Muscle layer of duodenum (tissue), 2 donors: ENCODE data around the gene MICAL3.

Source experiments
- H3K27ac ChIP-seq: one replicate; pipeline ENCODE4 v1.7.0; 2013; ENCODE audit warnings: mild to moderate bottlenecking, low read length
- H3K27me3 ChIP-seq: one replicate; pipeline ENCODE4 v1.7.0; 2013; ENCODE audit warnings: low read depth, mild to moderate bottlenecking, control low read depth, low read length
- H3K36me3 ChIP-seq, 2 donors: one replicate each; pipeline ENCODE4 v1.7.0; 2013; ENCODE audit warnings: low read length in 2 of 2, control low read depth in 1 of 2, mild to moderate bottlenecking in 1 of 2; ENCODE audit not compliant: insufficient read depth in 2 of 2, control insufficient read depth in 1 of 2
- H3K4me1 ChIP-seq, 2 donors: one replicate each; pipeline ENCODE4 v1.7.0; 2013; ENCODE audit warnings: low read length in 2 of 2, mild to moderate bottlenecking in 2 of 2, control low read depth in 1 of 2, moderate library complexity in 1 of 2; ENCODE audit not compliant: insufficient read depth in 2 of 2, control insufficient read depth in 1 of 2
- H3K4me3 ChIP-seq, 2 donors: one replicate each; pipeline ENCODE4 v1.7.0; 2013; ENCODE audit warnings: low read length in 2 of 2, low read depth in 1 of 2, mild to moderate bottlenecking in 1 of 2
- H3K9me3 ChIP-seq, 2 donors: one replicate each; pipeline ENCODE4 v1.7.0; 2013; ENCODE audit warnings: low read length in 2 of 2, control low read depth in 1 of 2, mild to moderate bottlenecking in 1 of 2; ENCODE audit not compliant: control insufficient read depth in 1 of 2
- donor health status: healthy.

Gene MICAL3

DNA sequence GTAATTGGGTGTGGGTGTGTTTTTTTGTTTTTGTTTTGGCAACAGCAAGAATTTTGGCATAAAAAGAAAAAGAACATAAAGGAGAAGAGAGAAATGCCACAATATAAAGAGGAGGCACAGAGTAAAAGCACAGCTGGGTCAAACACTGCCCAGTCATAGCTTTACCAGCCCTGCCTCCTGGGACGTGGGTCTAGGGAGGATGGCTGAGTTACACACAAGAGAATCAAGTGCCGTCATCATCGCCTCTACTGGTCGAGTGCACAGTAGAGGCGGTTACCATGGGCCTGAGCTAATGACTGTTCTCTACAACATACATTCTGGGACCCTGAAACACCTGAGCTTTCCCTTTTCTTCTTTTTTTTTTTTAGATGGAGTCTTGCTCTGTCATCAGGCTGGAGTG is 162.5 kb downstream of the MICAL3 start:
- Histone ChIP-seq H3K4me1 (peaks cover 4 to 8% of the 10 kb centered on the region in 2 donors), H3K9me3 (no peaks in the 10 kb centered on the region), H3K27ac (no peak overlapping the region), H3K36me3 (peaks cover 29 to 38% of the 10 kb centered on the region in 2 donors), H3K27me3 (no peaks in the 10 kb centered on the region), H3K4me3 (no peak overlapping the region)

DNA sequence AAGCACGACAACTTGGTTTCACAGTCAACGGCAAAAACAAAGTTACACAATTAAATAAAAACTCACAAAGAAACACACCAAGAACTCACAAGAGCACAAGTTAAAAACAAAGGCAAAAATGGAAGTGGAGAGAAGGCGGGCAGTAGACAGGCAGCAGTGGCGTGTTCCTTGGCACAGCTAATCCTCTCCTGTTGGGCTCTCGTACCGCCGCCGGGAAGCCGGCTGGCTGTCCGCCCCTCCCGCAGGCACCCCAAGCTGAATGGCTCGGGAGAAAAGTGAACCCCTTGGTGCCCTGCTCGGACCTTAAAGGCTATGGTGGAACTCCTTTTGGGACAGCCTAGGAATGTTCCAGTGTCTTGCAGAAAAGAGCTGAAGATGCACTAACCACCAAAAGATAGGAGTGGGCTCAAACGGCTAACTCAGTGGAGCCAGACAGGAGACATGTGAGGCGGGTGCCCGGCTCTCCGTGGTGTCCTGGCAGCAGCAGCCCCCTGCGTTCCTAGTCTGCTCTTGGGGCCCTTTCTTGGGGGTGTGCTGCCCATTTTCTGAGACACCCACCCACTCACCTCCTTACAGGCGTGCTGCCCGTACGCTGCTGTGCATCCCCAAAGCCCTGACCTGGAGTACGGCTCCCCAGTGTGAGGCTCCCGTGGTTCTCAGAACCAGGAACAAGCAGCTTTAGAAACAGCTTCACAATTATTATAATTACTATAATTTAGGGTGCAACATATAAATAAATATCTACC is 164.0 kb downstream of the MICAL3 start:
- peaks cover 26 to 29% of the 10 kb centered on the region in 2 donors for H3K36me3 ChIP-seq
- no peak overlapping the region for H3K4me3 ChIP-seq
- no peaks in the 10 kb centered on the region for H3K27me3 ChIP-seq
- H3K27ac ChIP-seq, result peak overlapping the region; percentile 70
- H3K9me3 ChIP-seq, result no peaks in the 10 kb centered on the region
- peaks cover 4 to 12% of the 10 kb centered on the region in 2 donors for H3K4me1 ChIP-seq

DNA sequence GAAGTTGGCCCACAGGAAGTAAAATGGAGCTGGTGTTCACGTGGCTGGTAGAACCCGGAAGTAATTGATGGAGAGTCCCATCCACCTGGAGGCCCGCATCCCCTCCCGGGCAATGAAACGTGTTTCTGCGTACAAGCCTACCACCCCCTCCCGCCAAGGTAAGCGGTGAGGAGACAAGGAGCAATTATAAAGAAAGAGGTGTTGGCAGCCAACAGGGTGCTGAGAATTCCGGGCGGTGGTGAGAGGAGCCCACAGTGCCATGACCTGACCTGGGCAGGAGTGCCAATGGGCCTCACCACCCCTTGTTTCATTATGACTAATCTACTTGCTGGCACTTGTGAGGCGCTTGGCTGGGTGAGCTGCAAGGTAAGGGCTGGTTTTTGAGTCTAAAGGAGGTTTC is 166.3 kb downstream of the MICAL3 start:
- no peaks in the 10 kb centered on the region for H3K9me3 ChIP-seq
- H3K4me1 ChIP-seq, result peaks cover 4 to 18% of the 10 kb centered on the region in 2 donors
- peaks cover 9 to 11% of the 10 kb centered on the region in 2 donors for H3K36me3 ChIP-seq
- H3K4me3 ChIP-seq, result no peak overlapping the region
- peak overlapping the region; percentile 57 for H3K27ac ChIP-seq
- H3K27me3 ChIP-seq, result no peaks in the 10 kb centered on the region

DNA sequence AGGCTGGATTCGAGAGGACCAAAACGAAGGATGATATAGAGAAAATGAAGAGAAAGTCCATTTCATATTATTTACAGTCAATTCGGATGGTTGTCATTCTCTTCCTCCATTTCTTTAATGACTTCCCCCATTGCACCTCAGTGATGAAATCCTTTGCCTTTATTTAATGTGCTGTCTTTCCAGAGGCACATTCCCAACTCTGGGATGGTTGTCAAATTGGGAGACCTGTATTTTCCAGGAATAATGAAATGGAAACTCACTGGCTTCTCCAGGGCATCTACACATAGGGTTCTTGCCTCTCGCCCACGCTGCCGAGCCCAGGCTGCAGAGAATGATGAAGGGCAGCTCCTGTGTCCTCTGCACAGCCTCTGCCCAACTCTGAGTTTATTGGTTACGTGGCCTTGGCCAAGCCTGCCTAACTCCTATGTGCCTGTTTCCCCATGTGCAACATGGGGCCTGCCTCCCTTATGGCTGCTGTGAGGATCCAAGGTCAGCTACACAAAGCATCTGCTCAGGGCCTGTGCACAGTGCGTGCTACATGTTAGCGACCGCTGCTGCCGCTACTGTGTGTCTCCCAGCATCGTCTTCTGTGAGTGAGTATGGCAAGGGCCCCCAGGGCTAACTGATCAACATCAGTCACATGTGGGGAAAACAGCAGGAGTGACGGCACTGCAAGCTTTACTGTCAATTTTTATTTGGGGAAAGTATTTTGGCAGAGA is 168.6 kb downstream of the MICAL3 start:
- Histone ChIP-seq H3K4me1 (peaks cover 4 to 28% of the 10 kb centered on the region in 2 donors), H3K36me3 (peaks cover 0 to 4% of the 10 kb centered on the region in 2 donors), H3K27ac (no peak overlapping the region), H3K4me3 (no peak overlapping the region), H3K9me3 (no peaks in the 10 kb centered on the region), H3K27me3 (no peaks in the 10 kb centered on the region)

DNA sequence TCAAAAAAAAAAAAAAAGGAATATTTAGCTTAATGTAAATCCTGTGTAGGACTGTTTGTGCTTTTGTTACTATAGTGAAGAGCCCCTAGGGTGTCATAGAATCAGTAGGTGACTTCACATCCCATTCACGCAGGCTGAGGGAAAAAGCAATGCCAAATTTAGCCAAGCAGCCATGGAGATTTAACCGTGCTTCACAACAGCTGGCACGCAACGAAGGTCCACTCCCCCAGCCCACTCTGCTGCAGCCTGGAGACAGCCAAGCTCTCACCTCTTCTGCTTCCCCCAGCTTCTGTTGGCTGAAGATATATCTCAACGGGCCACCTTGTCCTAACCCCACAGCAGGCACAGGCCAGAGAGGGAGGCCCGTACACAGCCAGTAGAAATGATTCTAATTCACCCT is 171.3 kb downstream of the MICAL3 start:
- peak overlapping the region; percentile 50 for H3K27ac ChIP-seq

DNA sequence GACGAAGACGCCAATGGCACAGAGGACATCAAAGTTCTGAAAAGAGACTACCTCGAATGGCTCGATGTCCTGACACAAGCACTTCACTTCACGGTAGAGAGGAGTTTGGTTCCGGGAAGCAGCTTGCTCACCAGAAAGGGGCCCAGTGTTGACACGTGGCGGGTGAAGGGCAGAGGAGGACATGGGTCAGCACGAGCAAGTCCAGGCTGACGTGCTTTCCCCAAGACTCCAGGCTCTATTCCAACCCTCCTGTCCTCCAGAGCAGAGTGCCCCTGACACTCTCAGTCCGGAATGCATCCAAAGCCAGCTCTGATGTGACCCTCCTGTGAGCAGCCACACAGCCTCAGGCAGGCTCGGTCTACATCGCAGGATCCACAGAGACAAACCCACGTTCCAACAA is 172.6 kb downstream of the MICAL3 start:
- no peaks in the 10 kb centered on the region for H3K27me3 ChIP-seq
- peaks cover 0 to 29% of the 10 kb centered on the region in 2 donors for H3K4me1 ChIP-seq
- no peak overlapping the region for H3K4me3 ChIP-seq
- H3K36me3 ChIP-seq, result peaks cover 0 to 4% of the 10 kb centered on the region in 2 donors
- peak overlapping the region; percentile 18 for H3K27ac ChIP-seq
- no peaks in the 10 kb centered on the region for H3K9me3 ChIP-seq

More for the DNA sequence above, 171.3 kb downstream of the MICAL3 start:
- H3K36me3 ChIP-seq, result peaks cover 0 to 4% of the 10 kb centered on the region in 2 donors
- no peaks in the 10 kb centered on the region for H3K9me3 ChIP-seq
- H3K4me3 ChIP-seq, result no peak overlapping the region
- peaks cover 0 to 20% of the 10 kb centered on the region in 2 donors for H3K4me1 ChIP-seq
- H3K27me3 ChIP-seq, result no peaks in the 10 kb centered on the region

DNA sequence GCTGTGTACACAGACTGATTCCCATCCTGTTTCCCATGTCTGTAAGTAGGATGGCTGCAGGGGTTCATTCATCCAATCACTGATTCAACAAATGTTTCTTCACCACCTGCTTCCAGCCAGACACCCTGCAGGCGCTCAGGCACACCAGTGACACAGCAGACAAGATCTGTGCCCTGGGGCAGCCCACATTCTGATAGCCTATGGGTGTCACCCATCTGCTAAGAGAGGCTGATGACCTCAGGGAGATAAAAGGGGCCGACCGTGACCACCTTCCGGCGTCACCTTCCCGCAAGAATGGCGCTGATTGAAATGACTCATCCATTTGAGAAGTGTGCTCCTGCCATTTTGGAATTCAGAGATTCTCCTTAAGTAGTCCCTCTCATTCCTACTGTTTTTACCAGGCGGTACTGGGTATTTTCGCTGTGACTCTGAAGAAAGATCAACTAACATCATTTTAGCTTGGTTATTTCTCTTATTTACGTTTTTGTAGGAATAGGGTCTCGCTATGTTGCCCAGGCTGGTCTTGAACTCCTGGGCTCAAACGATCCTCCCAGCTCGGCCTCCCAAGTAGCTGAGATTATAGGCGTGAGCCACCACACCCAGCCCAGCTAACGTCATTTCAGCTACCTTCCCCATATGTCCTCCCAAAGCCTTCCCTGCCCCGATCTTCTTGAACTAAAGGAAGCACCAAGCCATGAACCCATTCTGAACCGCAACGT is 176.8 kb downstream of the MICAL3 start:
- no peaks in the 10 kb centered on the region for H3K36me3 ChIP-seq
- H3K4me3 ChIP-seq, result peak overlapping the region in 1 of 2 donors; percentile 19
- no peaks in the 10 kb centered on the region for H3K9me3 ChIP-seq
- H3K27ac ChIP-seq, result peak overlapping the region; percentile 58
- no peaks in the 10 kb centered on the region for H3K27me3 ChIP-seq
- peaks cover 0 to 41% of the 10 kb centered on the region in 2 donors for H3K4me1 ChIP-seq

DNA sequence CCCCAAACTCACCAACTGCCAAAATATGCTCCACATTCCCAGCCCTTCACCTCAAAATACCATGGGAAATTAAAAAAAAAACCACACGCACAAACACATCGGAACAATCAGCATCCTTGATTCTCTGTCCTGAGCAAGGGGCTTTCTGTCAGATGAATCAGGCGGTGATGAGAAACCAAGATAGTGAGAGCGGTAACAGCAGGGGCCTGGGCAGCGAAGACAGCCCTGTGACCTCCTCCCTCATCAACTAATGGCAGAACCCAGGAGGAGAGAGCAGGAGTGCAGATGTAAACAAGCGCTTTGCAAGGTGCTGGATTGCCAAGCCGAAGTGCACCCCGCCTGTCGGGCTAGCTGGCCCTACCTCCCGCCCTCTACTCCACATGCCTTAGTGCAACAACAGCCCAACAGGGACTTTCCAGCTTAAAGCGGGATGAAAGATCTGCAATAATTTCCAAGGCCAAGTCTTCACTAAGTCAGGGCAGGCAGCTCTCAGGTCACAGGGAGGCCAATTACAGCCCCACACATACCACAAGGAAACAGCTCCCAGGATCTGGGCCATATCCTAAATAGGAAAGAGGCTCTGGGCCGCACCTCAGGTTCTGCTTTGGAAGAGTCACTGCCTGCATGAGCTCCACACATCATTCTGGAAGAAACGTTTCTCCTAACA is 177.9 kb downstream of the MICAL3 start:
- Histone ChIP-seq H3K4me1 (peaks cover 0 to 39% of the 10 kb centered on the region in 2 donors), H3K9me3 (no peaks in the 10 kb centered on the region), H3K4me3 (peak overlapping the region in 1 of 2 donors; percentile 19), H3K27ac (peak overlapping the region; percentile 58), H3K27me3 (no peaks in the 10 kb centered on the region), H3K36me3 (peaks cover 0 to 5% of the 10 kb centered on the region in 2 donors)

DNA sequence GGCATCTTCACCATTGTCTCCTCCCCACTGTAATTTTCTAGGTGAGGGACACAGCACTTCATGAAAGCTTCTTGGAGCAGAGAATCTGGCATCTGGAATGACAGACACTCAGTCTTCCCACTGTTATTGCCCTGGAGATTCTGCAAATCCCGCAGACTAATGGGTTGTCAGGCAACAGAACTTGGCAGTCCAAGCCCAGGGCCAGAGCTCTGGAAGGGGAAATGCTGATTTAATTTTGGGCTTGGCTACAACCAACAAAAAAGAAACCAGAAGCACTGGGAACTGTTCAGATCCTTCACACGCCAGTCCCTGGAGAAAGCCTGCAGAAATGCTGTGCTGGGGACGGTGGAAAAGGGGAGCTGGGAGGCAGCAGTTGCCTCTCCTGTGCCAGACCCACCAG is 178.6 kb downstream of the MICAL3 start:
- peaks cover 0 to 39% of the 10 kb centered on the region in 2 donors for H3K4me1 ChIP-seq
- H3K4me3 ChIP-seq, result no peak overlapping the region
- no peaks in the 10 kb centered on the region for H3K9me3 ChIP-seq

DNA sequence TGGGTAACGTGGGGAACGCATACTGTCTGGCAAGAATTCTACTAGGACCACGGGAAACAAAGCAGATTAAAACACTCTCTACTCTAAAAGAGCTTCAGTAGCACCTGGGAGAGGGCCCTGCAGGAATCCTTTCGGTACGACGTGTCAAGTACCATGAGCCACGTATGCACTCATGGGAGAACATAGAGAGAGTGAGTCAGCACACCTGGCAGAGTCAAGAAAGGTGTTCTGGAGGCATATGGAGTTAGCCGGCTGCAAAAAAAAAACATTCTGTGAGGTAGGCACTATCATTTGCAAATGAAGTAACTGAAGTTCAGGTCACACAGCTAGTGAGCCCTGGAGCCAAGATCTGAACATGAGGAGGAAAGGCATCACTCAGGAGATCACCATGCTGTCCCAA is 179.0 kb downstream of the MICAL3 start:
- Histone ChIP-seq H3K4me1 (peaks cover 0 to 39% of the 10 kb centered on the region in 2 donors), H3K36me3 (peaks cover 0 to 17% of the 10 kb centered on the region in 2 donors), H3K27ac (peak overlapping the region; percentile 58), H3K27me3 (no peaks in the 10 kb centered on the region), H3K4me3 (no peak overlapping the region), H3K9me3 (no peaks in the 10 kb centered on the region)

More for the DNA sequence above, 178.6 kb downstream of the MICAL3 start:
- peaks cover 0 to 12% of the 10 kb centered on the region in 2 donors for H3K36me3 ChIP-seq
- H3K27ac ChIP-seq, result peak overlapping the region; percentile 58
- no peaks in the 10 kb centered on the region for H3K27me3 ChIP-seq
